HEK293 (cell line): ENCODE results near the gene VEZT.

Experiments used
- HOXD13 ChIP-seq: sonication (generic); formaldehyde crosslinking; IDR thresholded peaks from 2 replicates; pipeline ENCODE4 v1.8.0; 2022; ENCODE audit warnings: missing genetic modification reagents, borderline replicate concordance
- SP3 ChIP-seq: fragments of 450-650 bp; formaldehyde crosslinking; IDR thresholded peaks from 2 replicates; pipeline ENCODE4 v1.5.1; 2016; ENCODE audit warnings: missing biosample characterization, missing genetic modification characterization
- ZBTB21 ChIP-seq: fragments of 450-650 bp; formaldehyde crosslinking; IDR thresholded peaks from 2 replicates; pipeline ENCODE4 v1.5.1; 2017; ENCODE audit warnings: missing biosample characterization, missing genetic modification characterization
- ZBTB8A ChIP-seq: fragments of 450-650 bp; formaldehyde crosslinking; IDR thresholded peaks from 2 replicates; pipeline ENCODE4 v1.5.1; 2016; ENCODE audit warnings: missing biosample characterization, missing genetic modification characterization
- ZFP41 ChIP-seq: fragments of 450-650 bp; formaldehyde crosslinking; IDR thresholded peaks from 2 replicates; pipeline ENCODE4 v1.5.1; 2016; ENCODE audit warnings: missing biosample characterization, missing genetic modification characterization, borderline replicate concordance
- ZNF138 ChIP-seq: fragments of 450-650 bp; formaldehyde crosslinking; IDR thresholded peaks from 2 replicates; pipeline ENCODE4 v1.5.1; 2016; ENCODE audit warnings: missing biosample characterization, missing genetic modification characterization, borderline replicate concordance
- ZNF140 ChIP-seq: fragments of 450-650 bp; formaldehyde crosslinking; IDR thresholded peaks from 2 replicates; pipeline ENCODE4 v1.5.1; 2016; ENCODE audit warnings: missing biosample characterization, missing genetic modification characterization
- ZNF202 ChIP-seq: fragments of 450-650 bp; formaldehyde crosslinking; IDR thresholded peaks from 2 replicates; pipeline ENCODE4 v1.5.1; 2016; ENCODE audit warnings: missing biosample characterization, missing genetic modification characterization, borderline replicate concordance
- ZNF302 ChIP-seq: fragments of 450-650 bp; formaldehyde crosslinking; IDR thresholded peaks from 2 replicates; pipeline ENCODE4 v1.5.1; 2016; ENCODE audit warnings: missing biosample characterization, missing genetic modification characterization, low read depth
- ZNF391 ChIP-seq: fragments of 450-650 bp; formaldehyde crosslinking; IDR thresholded peaks from 2 replicates; pipeline ENCODE4 v1.5.1; 2016; ENCODE audit warnings: low read depth, missing biosample characterization, missing genetic modification characterization, borderline replicate concordance
- ZNF600 ChIP-seq: fragments of 450-650 bp; formaldehyde crosslinking; IDR thresholded peaks from 2 replicates; pipeline ENCODE4 v1.5.1; 2016; ENCODE audit warnings: missing biosample characterization, missing genetic modification characterization
- ZNF777 ChIP-seq: fragments of 450-650 bp; formaldehyde crosslinking; IDR thresholded peaks from 2 replicates; pipeline ENCODE4 v1.5.1; 2017; ENCODE audit warnings: missing biosample characterization, missing genetic modification characterization, borderline replicate concordance
- TF ChIP-seq, protein P1 (sequence below): fragments of 450-650 bp; formaldehyde crosslinking; IDR thresholded peaks from 2 replicates; pipeline ENCODE4 v1.5.1; 2016; ENCODE audit warnings: missing biosample characterization, missing genetic modification characterization
- TF ChIP-seq, protein P2 (sequence below): fragments of 450-650 bp; formaldehyde crosslinking; conservative IDR thresholded peaks from 2 replicates; pipeline ENCODE4 v1.5.1; 2016; ENCODE audit warnings: low read depth, missing biosample characterization, missing genetic modification characterization

DNA sequence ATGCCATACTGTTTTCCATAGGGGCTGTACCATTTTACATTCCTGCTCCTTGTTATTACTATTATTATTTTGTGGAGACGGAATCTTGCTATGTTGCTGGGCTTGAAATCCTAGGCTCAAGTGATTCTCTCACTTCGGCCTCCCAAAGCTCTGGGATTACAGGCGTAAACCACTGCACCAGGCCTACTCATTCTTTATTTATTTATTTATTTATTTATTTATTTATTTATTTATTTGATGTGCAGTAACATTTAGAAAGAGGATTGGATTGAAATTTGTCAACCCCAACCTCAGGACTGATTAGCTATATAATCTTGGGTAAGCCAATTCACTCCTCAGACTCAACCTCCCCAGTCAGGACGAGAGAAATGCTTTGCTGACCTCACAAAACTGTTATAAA, 107.9 kb downstream of the VEZT start:
- TF ChIP-seq, protein P1, sequence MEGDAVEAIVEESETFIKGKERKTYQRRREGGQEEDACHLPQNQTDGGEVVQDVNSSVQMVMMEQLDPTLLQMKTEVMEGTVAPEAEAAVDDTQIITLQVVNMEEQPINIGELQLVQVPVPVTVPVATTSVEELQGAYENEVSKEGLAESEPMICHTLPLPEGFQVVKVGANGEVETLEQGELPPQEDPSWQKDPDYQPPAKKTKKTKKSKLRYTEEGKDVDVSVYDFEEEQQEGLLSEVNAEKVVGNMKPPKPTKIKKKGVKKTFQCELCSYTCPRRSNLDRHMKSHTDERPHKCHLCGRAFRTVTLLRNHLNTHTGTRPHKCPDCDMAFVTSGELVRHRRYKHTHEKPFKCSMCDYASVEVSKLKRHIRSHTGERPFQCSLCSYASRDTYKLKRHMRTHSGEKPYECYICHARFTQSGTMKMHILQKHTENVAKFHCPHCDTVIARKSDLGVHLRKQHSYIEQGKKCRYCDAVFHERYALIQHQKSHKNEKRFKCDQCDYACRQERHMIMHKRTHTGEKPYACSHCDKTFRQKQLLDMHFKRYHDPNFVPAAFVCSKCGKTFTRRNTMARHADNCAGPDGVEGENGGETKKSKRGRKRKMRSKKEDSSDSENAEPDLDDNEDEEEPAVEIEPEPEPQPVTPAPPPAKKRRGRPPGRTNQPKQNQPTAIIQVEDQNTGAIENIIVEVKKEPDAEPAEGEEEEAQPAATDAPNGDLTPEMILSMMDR = no peak
- TF ChIP-seq ZNF600 (tag by site-specific recombination) (no peak), SP3 (tag by site-specific recombination) (no peak), HOXD13 (CRISPR knock-in tag) (no peak), ZNF302 (no peak), ZNF202 (peak; percentile 70; the same call in 1 of the 2 replicates), ZNF391 (no peak), ZNF777 (tag by site-specific recombination) (no peak), ZNF138 (tag by site-specific recombination) (0 out of 2 replicates have a peak, but pooled peaks have one; percentile 16), ZBTB8A (tag by site-specific recombination) (peak; percentile 76), ZFP41 (no peak), ZNF140 (tag by site-specific recombination) (peak; percentile 89), ZBTB21 (tag by site-specific recombination) (0 out of 2 replicates have a peak, but pooled peaks have one; percentile 56)
- TF ChIP-seq, protein P2, sequence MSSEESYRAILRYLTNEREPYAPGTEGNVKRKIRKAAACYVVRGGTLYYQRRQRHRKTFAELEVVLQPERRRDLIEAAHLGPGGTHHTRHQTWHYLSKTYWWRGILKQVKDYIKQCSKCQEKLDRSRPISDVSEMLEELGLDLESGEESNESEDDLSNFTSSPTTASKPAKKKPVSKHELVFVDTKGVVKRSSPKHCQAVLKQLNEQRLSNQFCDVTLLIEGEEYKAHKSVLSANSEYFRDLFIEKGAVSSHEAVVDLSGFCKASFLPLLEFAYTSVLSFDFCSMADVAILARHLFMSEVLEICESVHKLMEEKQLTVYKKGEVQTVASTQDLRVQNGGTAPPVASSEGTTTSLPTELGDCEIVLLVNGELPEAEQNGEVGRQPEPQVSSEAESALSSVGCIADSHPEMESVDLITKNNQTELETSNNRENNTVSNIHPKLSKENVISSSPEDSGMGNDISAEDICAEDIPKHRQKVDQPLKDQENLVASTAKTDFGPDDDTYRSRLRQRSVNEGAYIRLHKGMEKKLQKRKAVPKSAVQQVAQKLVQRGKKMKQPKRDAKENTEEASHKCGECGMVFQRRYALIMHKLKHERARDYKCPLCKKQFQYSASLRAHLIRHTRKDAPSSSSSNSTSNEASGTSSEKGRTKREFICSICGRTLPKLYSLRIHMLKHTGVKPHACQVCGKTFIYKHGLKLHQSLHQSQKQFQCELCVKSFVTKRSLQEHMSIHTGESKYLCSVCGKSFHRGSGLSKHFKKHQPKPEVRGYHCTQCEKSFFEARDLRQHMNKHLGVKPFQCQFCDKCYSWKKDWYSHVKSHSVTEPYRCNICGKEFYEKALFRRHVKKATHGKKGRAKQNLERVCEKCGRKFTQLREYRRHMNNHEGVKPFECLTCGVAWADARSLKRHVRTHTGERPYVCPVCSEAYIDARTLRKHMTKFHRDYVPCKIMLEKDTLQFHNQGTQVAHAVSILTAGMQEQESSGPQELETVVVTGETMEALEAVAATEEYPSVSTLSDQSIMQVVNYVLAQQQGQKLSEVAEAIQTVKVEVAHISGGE (tag by site-specific recombination) = peak; percentile 75
